Measurements from ENCODE around the gene CR1.
"Not testable (repeated sequence)": the region's sequence is repeated elsewhere in the genome, so short reads cannot be mapped to it uniquely, and the experiment has no call there.

GRCh38 chr1:207554823-207555222 is 58.9 kb downstream of the CR1 start:
- TF ChIP-seq RFX5 (IDR thresholded peaks at IDR 0.05; ENCODE audit: borderline replicate concordance, low read depth, low read length); POLR2A (IDR thresholded peaks at IDR 0.05; ENCODE audit: control extremely low read depth in 1 of 2, low read depth in 2 of 2, low read length in 2 of 2); SUZ12 (IDR thresholded peaks at IDR 0.05; ENCODE audit: low read length); CTCF (IDR thresholded peaks at IDR 0.05; ENCODE audit: control extremely low read depth in 1 of 3, insufficient read depth in 1 of 3, low read depth in 1 of 3, low read length in 3 of 3); CBX5 (IDR thresholded peaks at IDR 0.05; ENCODE audit: low read depth, low read length); JUND (IDR thresholded peaks at IDR 0.05; ENCODE audit: low read length); SAP30 (IDR thresholded peaks at IDR 0.05; ENCODE audit: insufficient read depth, insufficient replicate concordance, low read length): not testable (repeated sequence)
